ENCODE data around the gene CFTR. TPM values are rescaled to one million over a fixed set of nuclear protein-coding genes. Genes with fewer than 3 reads are reported as not detected.

The CFTR gene
- total and polyA plus RNA-seq, 2 of the 8 experiments (the other 6 are each of a cell fraction or from before 2014, with no cell fraction given) = 1.2 to 1.6 TPM

DNA sequence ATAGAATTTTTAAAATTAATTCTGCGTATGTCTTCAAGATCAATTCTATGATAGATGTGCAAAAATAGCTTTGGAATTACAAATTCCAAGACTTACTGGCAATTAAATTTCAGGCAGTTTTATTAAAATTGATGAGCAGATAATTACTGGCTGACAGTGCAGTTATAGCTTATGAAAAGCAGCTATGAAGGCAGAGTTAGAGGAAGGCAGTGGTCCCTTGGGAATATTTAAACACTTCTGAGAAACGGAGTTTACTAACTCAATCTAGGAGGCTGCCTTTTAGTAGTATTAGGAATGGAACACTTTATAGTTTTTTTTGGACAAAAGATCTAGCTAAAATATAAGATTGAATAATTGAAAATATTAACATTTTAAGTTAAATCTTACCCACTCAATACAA lies 70.8 kb downstream of the CFTR start:
- H3K79me1 ChIP-seq (ENCODE audit: low read depth, low read length) = no peaks in the 10 kb centered on the region
- no peak overlapping the region for H4K5ac ChIP-seq (ENCODE audit: insufficient read length, low read depth, low read length)
- H3K18ac ChIP-seq (ENCODE audit: extremely low read depth, low read length) = no peak overlapping the region
- no peaks in the 10 kb centered on the region for H3K27me3 ChIP-seq (replicated peaks in 1 of 4; ENCODE audit: control insufficient read depth in 3 of 4, extremely low read depth in 1 of 4, insufficient read depth in 3 of 4, low read length in 3 of 4)
- CTCF ChIA-PET (ENCODE audit: partially characterized antibody) = interaction anchor here (0.6 kb wide), 1 partner anchor 75 kb away, joined by 5 read pairs; no protein-coding TSS in a partner anchor
- no peak overlapping the region for H2AFZ ChIP-seq (ENCODE audit: low read length)
- H3K9me3 ChIP-seq (ENCODE audit: insufficient read depth in 2 of 2, low read depth in 1 of 2, low read length in 1 of 2) = no peaks in the 10 kb centered on the region
- FAIRE-seq (no peak), DNase-seq (ENCODE audit: low read depth in 1 of 2, low spot score in 2 of 2) (no peak)
- H2BK120ac ChIP-seq (replicated peaks; ENCODE audit: low read depth, low read length) = no peak overlapping the region
- TF ChIP-seq EP300 (IDR thresholded peaks at IDR 0.05; ENCODE audit: borderline replicate concordance in 1 of 2, low read depth in 2 of 2, low read length in 2 of 2) = no peak
- TF ChIP-seq ASH2L (IDR thresholded peaks at IDR 0.05; ENCODE audit: low read length) = no peak
- no peak for TF ChIP-seq EGR1 (IDR thresholded peaks at IDR 0.05; ENCODE audit: borderline replicate concordance, low read depth, low read length)
- TF ChIP-seq TAF1 (IDR thresholded peaks at IDR 0.05; ENCODE audit: low read depth, low read length) = no peak
- TF ChIP-seq BCL11A (IDR thresholded peaks at IDR 0.05; ENCODE audit: low read depth in 2 of 2, low read length in 2 of 2) = no peak
- TF ChIP-seq SRF (IDR thresholded peaks at IDR 0.05; ENCODE audit: low read depth, low read length) = no peak
- no peak for TF ChIP-seq SP2 (IDR thresholded peaks at IDR 0.05; ENCODE audit: low read length)
- TF ChIP-seq POU5F1 (IDR thresholded peaks at IDR 0.05; ENCODE audit: low read depth, low read length) = no peak
- TF ChIP-seq RFX5 (IDR thresholded peaks at IDR 0.05; ENCODE audit: borderline replicate concordance, low read depth, low read length) = no peak
- TF ChIP-seq KDM1A (IDR thresholded peaks at IDR 0.05; ENCODE audit: borderline replicate concordance, low read length) = no peak
- TF ChIP-seq BRCA1 (IDR thresholded peaks at IDR 0.05; ENCODE audit: low read depth, low read length) = no peak
- no peak for TF ChIP-seq CBX8 (IDR thresholded peaks at IDR 0.05; ENCODE audit: borderline replicate concordance, low read depth, low read length)
- no peak for TF ChIP-seq CBX5 (IDR thresholded peaks at IDR 0.05; ENCODE audit: low read depth, low read length)
- TF ChIP-seq JUN (IDR thresholded peaks at IDR 0.05; ENCODE audit: low read depth, low read length) = no peak
- TF ChIP-seq SIRT6 (IDR thresholded peaks at IDR 0.05; ENCODE audit: low read length) = no peak
- no peak overlapping the region for H3K14ac ChIP-seq (ENCODE audit: insufficient read length)
- no peak overlapping the region for H3K9ac ChIP-seq (replicated peaks in 1 of 4; ENCODE audit: extremely low read depth in 1 of 4, low read depth in 3 of 4, low read length in 3 of 4)
- no peak overlapping the region for H2BK12ac ChIP-seq (ENCODE audit: low read depth, low read length)
- no peaks in the 10 kb centered on the region for H3K36me3 ChIP-seq (ENCODE audit: control insufficient read depth in 2 of 4, insufficient read depth in 4 of 4, low read length in 3 of 4)
- POLR2A ChIA-PET (ENCODE audit: partially characterized antibody) = no interaction called here
- no peak overlapping the region for H3K23ac ChIP-seq (ENCODE audit: insufficient read length)
- WGBS, 2 experiments (ENCODE audit: extremely low coverage in 1 of 2, insufficient coverage in 1 of 2, insufficient read length in 1 of 2, insufficient replicate concordance in 2 of 2, low coverage in 1 of 2, low lambda C conversion rate in 2 of 2, missing lambda C conversion rate in 1 of 2) = 91% methylated on average over 2 of the region's 2 CpGs; no CpG with 5 or more reads in 1 of the 2 experiments
- H3K23me2 ChIP-seq (ENCODE audit: low read depth, low read length) = no peaks in the 10 kb centered on the region
- H3K4me3 ChIP-seq (ENCODE audit: extremely low read depth in 1 of 4, insufficient read depth in 2 of 4, low read depth in 3 of 4, low read length in 4 of 4) = no peak overlapping the region
- no peak overlapping the region for H3K27ac ChIP-seq (ENCODE audit: low read depth, low read length)
- H3K79me2 ChIP-seq (ENCODE audit: control insufficient read depth in 1 of 2, insufficient read depth in 2 of 2, low read length in 2 of 2) = no peaks in the 10 kb centered on the region
- no peaks in the 10 kb centered on the region; a peak in 1 of 7 replicates for H3K4me1 ChIP-seq (replicated peaks in 1 of 4; ENCODE audit: control insufficient read depth in 3 of 4, insufficient read depth in 4 of 4, low read length in 3 of 4)
- H3K56ac ChIP-seq (replicated peaks; ENCODE audit: insufficient read length, low read depth, low read length) = no peak overlapping the region
- no peak overlapping the region for H2AK5ac ChIP-seq (ENCODE audit: low read depth, low read length)
- H2BK15ac ChIP-seq (ENCODE audit: low read length) = no peak overlapping the region
- H4K20me1 ChIP-seq (replicated peaks in 1 of 2; ENCODE audit: control insufficient read depth in 1 of 2, insufficient read depth in 2 of 2, low read length in 2 of 2) = no peaks in the 10 kb centered on the region
- H2BK5ac ChIP-seq (ENCODE audit: low read depth, low read length) = no peak overlapping the region
- H4K91ac ChIP-seq (replicated peaks; ENCODE audit: insufficient read length, low read length) = no peak overlapping the region
- no peak overlapping the region for H3K4me2 ChIP-seq (ENCODE audit: insufficient read depth in 1 of 2, low read depth in 2 of 2, low read length in 2 of 2)
- H4K8ac ChIP-seq (ENCODE audit: extremely low read depth, insufficient read depth, low read length) = no peak overlapping the region
- H3K4ac ChIP-seq (replicated peaks; ENCODE audit: insufficient read length, low read depth, low read length) = no peak overlapping the region
- no peak overlapping the region for H2BK20ac ChIP-seq (ENCODE audit: low read length)
